ENCODE measurements around the gene SKP2. TPM values are rescaled to one million over a fixed set of nuclear protein-coding genes. Genes with fewer than 3 reads are reported as not detected.
"Not testable (repeated sequence)": the region's sequence is repeated elsewhere in the genome, so short reads cannot be mapped to it uniquely, and the experiment has no call there.

SKP2 gene
- 10 to 100 TPM; 52.8 to 56.4 TPM for total RNA-seq
- 15.6 TPM for polyA plus RNA-seq

DNA sequence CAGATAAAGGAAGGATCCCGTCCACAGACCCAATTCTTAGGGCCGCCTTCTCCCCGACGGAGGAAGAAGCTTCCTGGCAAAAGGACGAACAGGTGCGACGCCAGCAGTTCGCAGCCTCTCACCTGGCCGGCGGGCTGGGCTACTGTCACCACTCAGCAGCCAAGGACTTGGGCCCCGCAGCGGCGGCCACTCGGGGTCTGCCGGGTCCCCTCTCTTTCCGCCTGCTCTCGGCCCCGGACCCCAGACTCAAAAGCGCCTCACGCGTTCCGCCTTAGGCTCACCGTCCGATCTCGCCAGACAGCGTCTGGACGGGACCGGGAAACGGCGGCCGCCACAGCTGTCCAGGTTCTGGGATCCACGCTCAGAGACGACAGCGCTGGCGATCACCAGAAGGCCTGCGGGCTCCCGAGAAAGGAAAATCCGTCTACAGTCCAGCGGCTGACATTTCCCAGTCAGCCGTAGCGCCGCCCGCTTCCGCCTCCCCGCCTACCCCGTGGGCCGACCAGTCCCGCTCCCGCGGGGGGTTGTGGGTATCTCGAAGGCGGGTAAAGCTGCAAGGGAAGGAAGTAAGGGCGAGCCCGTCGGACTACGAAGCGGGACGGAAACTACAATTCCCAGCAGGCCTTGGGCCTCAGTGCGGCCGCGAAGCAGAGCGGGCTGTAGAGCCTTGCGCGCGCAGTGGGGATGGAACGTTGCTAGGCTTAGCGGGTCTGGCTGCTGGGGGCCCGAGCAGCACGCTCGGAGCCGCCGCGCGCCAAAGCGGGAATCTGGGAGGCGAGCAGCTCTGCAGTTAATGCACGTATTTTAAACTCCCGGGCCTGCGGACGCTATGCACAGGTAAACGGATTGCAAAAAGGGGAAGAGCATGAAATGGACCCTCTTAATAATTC, at the start of gene SKP2, which contains the start of gene LMBRD2:
Gene SKP2, plus strand, starts transcription at position 678 of the 890 bp plus-strand sequence. Its CDS starts 152 bp downstream, at position 830.
Gene LMBRD2, minus strand, starts transcription at position 454 of the 890 bp plus-strand sequence. CDS start 8,538 bp downstream, outside the sequence.
- peak; percentile 96 to 98 (median 97) for DNase-seq
- Mint-ChIP-seq H3K27ac (peak within 1 kb of the TSS; percentile 73 to 96 (median 94)), H3K4me1 (peaks cover 56 to 87% (median 83%) of the 10 kb centered on the region in 3 donors), H3K27me3 (no peaks in the 10 kb centered on the region), H3K9me3 (no peaks in the 10 kb centered on the region), H3K36me3 (peaks cover 4 to 48% (median 11%) of the 10 kb centered on the region in 3 donors), H3K4me3 (peak within 1 kb of the TSS; percentile 94 to 99 (median 96))
- Histone ChIP-seq H3K4me3 (ENCODE audit: low read length) (peak within 1 kb of the TSS; percentile 80), H3K27ac (ENCODE audit: low read depth, low read length) (peak within 1 kb of the TSS; percentile 76), H3K27me3 (ENCODE audit: insufficient read depth, low read length, poor library complexity, severe bottlenecking) (no peaks in the 10 kb centered on the region), H3K4me1 (ENCODE audit: insufficient read depth, low read length) (peaks cover 18% of the 10 kb centered on the region), H3K36me3 (ENCODE audit: insufficient read depth, low read length) (peaks cover 5% of the 10 kb centered on the region), H3K9me3 (ENCODE audit: low read length) (no peaks in the 10 kb centered on the region)
- ChIA-PET CTCF (interaction anchor here (1.1 to 4.0 kb wide), 3 partner anchors 8 to 90 kb away, joined by 3 to 16 read pairs (median 8); partner anchors contain the start of gene NADK2), POLR2A (interaction anchor here (0.9 to 3.9 kb wide), 5 partner anchors 11 to 1222 kb away, joined by 3 to 35 read pairs (median 6); partner anchors contain the start of genes DNAJC21, NADK2 and NIPBL)

DNA sequence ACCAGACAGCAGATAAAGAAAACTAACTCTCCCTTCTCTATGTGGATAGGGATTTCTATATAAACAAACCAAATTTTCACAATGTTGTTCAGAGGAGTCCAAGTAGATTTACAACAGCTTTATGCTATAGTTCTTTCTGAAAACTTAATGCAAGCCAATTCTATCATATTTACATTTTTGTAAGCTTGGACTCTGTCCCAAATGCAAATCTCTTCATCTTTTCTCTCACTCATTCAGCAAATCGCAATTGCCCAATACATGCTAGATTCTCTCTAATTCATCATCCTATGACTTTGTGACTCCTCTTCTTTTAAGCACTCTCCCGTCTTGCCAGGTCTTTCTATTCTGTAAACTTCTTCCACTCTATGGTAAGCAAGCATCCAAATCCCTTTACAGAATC, 46.1 kb upstream of the SKP2 start:
- ChIA-PET POLR2A (no interaction called here), CTCF (no interaction called here)
- Histone ChIP-seq H3K27ac (ENCODE audit: low read depth, low read length) (no peak overlapping the region), H3K9me3 (ENCODE audit: low read length) (no peaks in the 10 kb centered on the region), H3K27me3 (ENCODE audit: insufficient read depth, low read length, poor library complexity, severe bottlenecking) (no peaks in the 10 kb centered on the region), H3K36me3 (ENCODE audit: insufficient read depth, low read length) (peaks cover 21% of the 10 kb centered on the region), H3K4me1 (ENCODE audit: insufficient read depth, low read length) (no peaks in the 10 kb centered on the region), H3K4me3 (ENCODE audit: low read length) (no peak overlapping the region)
- Mint-ChIP-seq H3K36me3 (peaks cover 25 to 68% (median 39%) of the 10 kb centered on the region in 3 donors), H3K9me3 (no peaks in the 10 kb centered on the region), H3K4me1 (no peaks in the 10 kb centered on the region), H3K27ac (peak overlapping the region in 1 of 8 donors; percentile 64), H3K27me3 (no peaks in the 10 kb centered on the region), H3K4me3 (no peak overlapping the region)
- DNase-seq, result no peak

DNA sequence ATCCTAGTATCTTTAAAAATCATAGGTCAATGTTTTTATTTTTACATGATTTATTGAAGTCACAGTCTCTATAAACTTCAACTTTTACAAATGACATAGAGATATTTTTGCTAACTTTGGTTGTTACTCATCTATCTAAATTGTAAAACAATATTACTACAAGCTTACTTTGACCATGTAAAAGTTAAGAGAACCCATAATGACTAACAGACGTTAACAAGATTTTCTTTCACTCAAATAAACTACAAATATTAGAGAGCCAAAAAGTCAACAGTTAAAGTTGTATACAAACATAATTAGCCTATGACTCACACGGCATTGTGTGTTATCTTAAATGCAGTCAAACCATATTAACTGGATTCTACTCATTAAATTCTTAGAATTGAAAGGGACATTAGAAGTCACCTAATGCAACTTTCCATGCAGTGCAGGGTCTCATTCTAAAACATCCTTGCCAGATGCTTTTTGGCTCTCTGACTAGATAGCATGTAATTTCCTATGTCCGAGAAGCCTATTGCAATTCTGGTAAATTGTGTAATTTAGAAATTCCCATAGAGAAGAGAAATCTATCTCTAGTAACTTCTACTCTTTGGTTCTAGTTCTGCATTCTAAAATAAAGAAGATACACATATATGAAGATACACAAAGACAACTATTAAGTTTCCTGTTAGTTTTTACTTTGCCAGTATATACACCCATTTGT, 43.0 kb upstream of the SKP2 start:
- H3K27me3 ChIP-seq (ENCODE audit: insufficient read depth, low read length, poor library complexity, severe bottlenecking), result no peaks in the 10 kb centered on the region
- ChIA-PET POLR2A (no interaction called here), CTCF (no interaction called here)
- no peak overlapping the region for H3K4me3 ChIP-seq (ENCODE audit: low read length)
- Mint-ChIP-seq H3K27ac (no peak overlapping the region), H3K27me3 (no peaks in the 10 kb centered on the region), H3K9me3 (no peaks in the 10 kb centered on the region), H3K4me1 (no peaks in the 10 kb centered on the region), H3K36me3 (peaks cover 25 to 84% (median 42%) of the 10 kb centered on the region in 3 donors), H3K4me3 (no peak overlapping the region)
- no peak for DNase-seq
- H3K9me3 ChIP-seq (ENCODE audit: low read length), result no peaks in the 10 kb centered on the region
- no peak overlapping the region for H3K27ac ChIP-seq (ENCODE audit: low read depth, low read length)
- peaks cover 21% of the 10 kb centered on the region for H3K36me3 ChIP-seq (ENCODE audit: insufficient read depth, low read length)
- no peaks in the 10 kb centered on the region for H3K4me1 ChIP-seq (ENCODE audit: insufficient read depth, low read length)

DNA sequence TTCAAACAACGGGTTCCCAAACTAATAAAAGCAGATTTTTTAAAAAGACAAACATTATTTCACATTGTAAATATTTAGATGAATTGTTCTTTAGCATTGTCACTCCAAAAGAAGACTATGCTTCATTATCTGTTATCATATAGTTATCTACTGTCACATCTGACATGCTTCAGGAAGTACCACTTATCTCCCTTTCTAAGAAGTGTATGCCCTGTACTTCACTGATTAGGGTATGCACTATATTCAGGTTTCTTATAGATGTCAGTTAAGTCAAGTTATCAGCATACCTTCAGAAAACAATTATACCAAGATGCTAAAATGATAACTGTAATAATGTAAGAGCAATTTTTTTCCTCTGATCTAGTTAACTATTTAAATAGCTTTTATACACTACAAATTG, 40.7 kb upstream of the SKP2 start:
- Mint-ChIP-seq H3K27me3 (no peaks in the 10 kb centered on the region), H3K9me3 (no peaks in the 10 kb centered on the region), H3K36me3 (peaks cover 29 to 80% (median 48%) of the 10 kb centered on the region in 3 donors), H3K4me1 (no peaks in the 10 kb centered on the region), H3K4me3 (no peak overlapping the region), H3K27ac (no peak overlapping the region)
- Histone ChIP-seq H3K4me1 (ENCODE audit: insufficient read depth, low read length) (no peaks in the 10 kb centered on the region), H3K27ac (ENCODE audit: low read depth, low read length) (no peak overlapping the region), H3K36me3 (ENCODE audit: insufficient read depth, low read length) (peaks cover 16% of the 10 kb centered on the region), H3K27me3 (ENCODE audit: insufficient read depth, low read length, poor library complexity, severe bottlenecking) (no peaks in the 10 kb centered on the region), H3K4me3 (ENCODE audit: low read length) (no peak overlapping the region), H3K9me3 (ENCODE audit: low read length) (no peaks in the 10 kb centered on the region)
- ChIA-PET CTCF (no interaction called here), POLR2A (no interaction called here)
- no peak for DNase-seq

DNA sequence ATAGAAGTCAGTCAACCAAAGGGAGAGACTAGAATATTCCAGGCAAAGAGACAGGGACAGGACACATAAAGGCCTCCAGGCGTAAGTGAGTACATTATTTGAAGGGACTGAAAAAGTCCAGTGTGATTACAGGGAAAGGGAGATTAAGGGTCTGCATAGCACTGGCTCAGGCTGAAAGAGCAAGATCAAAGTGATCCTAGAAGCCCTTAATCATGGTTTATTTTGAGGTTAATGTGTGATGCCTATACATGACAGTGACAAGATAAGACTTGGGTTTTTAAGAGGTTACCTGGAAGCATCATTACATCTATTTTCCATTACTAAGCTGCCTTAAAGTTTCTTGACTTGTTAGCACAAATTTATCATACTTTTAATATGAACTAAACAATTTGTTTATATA, 26.0 kb upstream of the SKP2 start:
- CTCF ChIA-PET, result no interaction called here
- Mint-ChIP-seq H3K4me1 (peaks cover 17 to 29% (median 24%) of the 10 kb centered on the region in 3 donors), H3K36me3 (peaks cover 27 to 60% (median 35%) of the 10 kb centered on the region in 3 donors), H3K27ac (peak overlapping the region in 1 of 8 donors; percentile 53), H3K9me3 (peaks cover 8 to 16% (median 11%) of the 10 kb centered on the region in 5 donors), H3K4me3 (no peak overlapping the region), H3K27me3 (no peaks in the 10 kb centered on the region)
- no peak for DNase-seq
- Histone ChIP-seq H3K4me3 (ENCODE audit: low read length) (no peak overlapping the region), H3K4me1 (ENCODE audit: insufficient read depth, low read length) (no peaks in the 10 kb centered on the region), H3K27me3 (ENCODE audit: insufficient read depth, low read length, poor library complexity, severe bottlenecking) (no peaks in the 10 kb centered on the region), H3K9me3 (ENCODE audit: low read length) (no peaks in the 10 kb centered on the region), H3K27ac (ENCODE audit: low read depth, low read length) (no peak overlapping the region), H3K36me3 (ENCODE audit: insufficient read depth, low read length) (no peaks in the 10 kb centered on the region)
- POLR2A ChIA-PET, result no interaction called here

DNA sequence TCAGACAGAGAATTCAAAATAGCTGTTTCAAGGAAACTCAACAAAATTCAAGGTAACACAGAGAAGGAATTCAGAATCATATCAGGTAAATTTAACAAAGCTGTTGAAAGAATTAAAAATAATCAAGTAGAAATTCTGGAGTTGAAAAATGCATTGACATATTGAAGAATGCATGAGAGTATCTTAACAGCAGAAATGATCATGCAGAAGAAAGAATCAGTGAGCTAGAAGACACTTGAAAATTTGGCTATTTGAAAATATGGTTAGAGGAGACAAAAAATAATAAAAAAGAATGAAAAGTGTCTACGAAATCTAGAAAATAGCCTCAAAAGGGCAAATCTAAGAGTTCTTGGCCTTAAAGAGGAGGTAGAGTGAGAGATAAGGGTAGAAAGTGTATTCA, 23.1 kb upstream of the SKP2 start:
- no peaks in the 10 kb centered on the region for H3K4me1 ChIP-seq (ENCODE audit: insufficient read depth, low read length)
- no peaks in the 10 kb centered on the region for H3K27me3 ChIP-seq (ENCODE audit: insufficient read depth, low read length, poor library complexity, severe bottlenecking)
- ChIA-PET CTCF (no interaction called here), POLR2A (no interaction called here)
- H3K36me3 Mint-ChIP-seq, result peaks cover 31 to 66% (median 49%) of the 10 kb centered on the region in 3 donors
- DNase-seq, result no peak
- no peaks in the 10 kb centered on the region for H3K9me3 ChIP-seq (ENCODE audit: low read length)
- no peak overlapping the region for H3K4me3 Mint-ChIP-seq
- H3K9me3 Mint-ChIP-seq, result peaks cover 8 to 16% (median 11%) of the 10 kb centered on the region in 5 donors
- peaks cover 31 to 45% (median 41%) of the 10 kb centered on the region in 3 donors for H3K4me1 Mint-ChIP-seq
- H3K27ac ChIP-seq (ENCODE audit: low read depth, low read length), result no peak overlapping the region
- no peak overlapping the region for H3K27ac Mint-ChIP-seq
- H3K27me3 Mint-ChIP-seq, result no peaks in the 10 kb centered on the region
- no peak overlapping the region for H3K4me3 ChIP-seq (ENCODE audit: low read length)
- no peaks in the 10 kb centered on the region for H3K36me3 ChIP-seq (ENCODE audit: insufficient read depth, low read length)

DNA sequence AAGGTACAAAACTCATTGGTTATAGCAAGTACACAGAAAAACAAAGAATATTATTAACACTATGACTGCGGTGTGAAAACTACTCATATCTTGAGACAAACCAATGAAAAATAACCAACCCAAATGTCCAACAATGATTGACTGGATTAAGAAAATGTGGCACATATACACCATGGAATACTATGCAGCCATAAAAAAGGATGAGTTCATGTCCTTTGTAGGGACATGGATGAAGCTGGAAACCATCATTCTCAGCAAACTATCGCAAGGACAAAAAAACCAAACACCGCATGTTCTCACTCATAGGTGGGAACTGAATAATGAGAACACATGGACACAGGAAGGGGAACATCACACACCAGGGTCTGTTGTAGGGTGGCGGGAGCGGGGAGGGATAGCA, 22.2 kb upstream of the SKP2 start:
- Mint-ChIP-seq H3K4me1 (peaks cover 31 to 45% (median 41%) of the 10 kb centered on the region in 3 donors), H3K36me3 (peaks cover 36 to 69% (median 49%) of the 10 kb centered on the region in 3 donors), H3K9me3 (peaks cover 8 to 16% (median 11%) of the 10 kb centered on the region in 5 donors)
- H3K4me3 Mint-ChIP-seq; H3K9me3 ChIP-seq (ENCODE audit: low read length); DNase-seq; CTCF ChIA-PET; H3K27me3 Mint-ChIP-seq; H3K4me3 ChIP-seq (ENCODE audit: low read length); H3K4me1 ChIP-seq (ENCODE audit: insufficient read depth, low read length); H3K36me3 ChIP-seq (ENCODE audit: insufficient read depth, low read length); H3K27ac Mint-ChIP-seq; H3K27ac ChIP-seq (ENCODE audit: low read depth, low read length); H3K27me3 ChIP-seq (ENCODE audit: insufficient read depth, low read length, poor library complexity, severe bottlenecking); POLR2A ChIA-PET: not testable (repeated sequence)

DNA sequence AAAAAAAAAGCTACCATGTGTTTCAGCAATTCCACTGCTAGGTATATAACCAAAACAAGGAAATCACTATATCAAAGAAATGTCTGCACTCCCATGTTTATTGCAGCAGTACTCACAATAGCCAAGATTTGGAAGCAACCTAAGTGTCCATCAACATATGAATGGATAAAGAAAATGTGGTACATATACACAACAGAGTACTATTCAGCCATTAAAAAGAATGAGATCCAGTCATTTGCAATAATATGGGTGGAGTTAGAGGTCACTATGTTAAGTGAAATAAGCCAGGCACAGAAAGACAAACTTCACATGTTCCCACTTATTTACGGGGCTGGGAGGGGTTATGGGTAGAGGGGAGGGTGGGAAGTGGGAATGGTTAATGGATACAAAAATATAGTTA, 18.9 kb upstream of the SKP2 start:
- H3K36me3 ChIP-seq (ENCODE audit: insufficient read depth, low read length); POLR2A ChIA-PET: not testable (repeated sequence)

More for the DNA sequence above, 18.9 kb upstream of the SKP2 start:
- H3K27me3 Mint-ChIP-seq; DNase-seq; H3K9me3 ChIP-seq (ENCODE audit: low read length); H3K4me3 ChIP-seq (ENCODE audit: low read length); CTCF ChIA-PET; H3K4me1 ChIP-seq (ENCODE audit: insufficient read depth, low read length); H3K4me3 Mint-ChIP-seq; H3K27me3 ChIP-seq (ENCODE audit: insufficient read depth, low read length, poor library complexity, severe bottlenecking); H3K27ac ChIP-seq (ENCODE audit: low read depth, low read length); H3K27ac Mint-ChIP-seq: not testable (repeated sequence)
- Mint-ChIP-seq H3K9me3 (peaks cover 8 to 14% (median 11%) of the 10 kb centered on the region in 5 donors), H3K4me1 (peaks cover 20 to 27% (median 24%) of the 10 kb centered on the region in 3 donors), H3K36me3 (peaks cover 40 to 70% (median 53%) of the 10 kb centered on the region in 3 donors)
